Hematopoietic multipotent progenitor cell (in vitro differentiated cells): ENCODE measurements around the gene GRB7. TPM values are rescaled to one million over a fixed set of nuclear protein-coding genes. Genes with fewer than 3 reads are reported as not detected.
A peak's percentile ranks its signal among the peaks of the same experiment; 100 is the strongest.

Experiments
- DNase-seq, 3 donors: peaks; one replicate each; pipeline ENCODE4 v3.0.0-alpha.2; 2011 to 2015; ENCODE audit warnings: low read depth in 2 of 3, low spot score in 2 of 3
- total RNA-seq: library from RNA; depleted of rRNA; stranded (reverse); fragments of >200 nt; gene quantifications from one replicate; pipeline ENCODE4 v1.2.3, GENCODE V29; 2012

The GRB7 gene
- total RNA-seq, 1 donor = not detected

GRCh38 chr17:39765766-39766165 lies 28.0 kb downstream of the GRB7 start:
- no peak for DNase-seq

GRCh38 chr17:39767147-39767546 lies 29.4 kb downstream of the GRB7 start:
- DNase-seq = no peak

- no peak for DNase-seq
These were observed 32.3 kb downstream of the GRB7 start for GRCh38 chr17:39769974-39770587.

GRCh38 chr17:39772415-39772814 lies 34.7 kb downstream of the GRB7 start:
- no peak for DNase-seq

GRCh38 chr17:39772987-39773934 lies 35.5 kb downstream of the GRB7 start:
- DNase-seq = no peak

- no peak for DNase-seq
These were observed 36.3 kb downstream of the GRB7 start for GRCh38 chr17:39774047-39774446.

- DNase-seq = no peak
These were observed 37.3 kb downstream of the GRB7 start for GRCh38 chr17:39775031-39775430.

- no peak for DNase-seq
These were observed 38.5 kb downstream of the GRB7 start for GRCh38 chr17:39776252-39776651.

GRCh38 chr17:39777534-39778365 lies 40.0 kb downstream of the GRB7 start:
- no peak for DNase-seq

GRCh38 chr17:39781031-39781860 lies 43.5 kb downstream of the GRB7 start:
- peak in 1 of 3 donors; percentile 36 for DNase-seq

- DNase-seq = no peak
These were observed 44.1 kb downstream of the GRB7 start for GRCh38 chr17:39781861-39782213.

GRCh38 chr17:39782481-39782880 lies 44.7 kb downstream of the GRB7 start:
- peak in 1 of 3 donors; percentile 14 for DNase-seq

- DNase-seq = no peak
These were observed 45.2 kb downstream of the GRB7 start for GRCh38 chr17:39782980-39783379.

GRCh38 chr17:39787041-39787440 lies 49.3 kb downstream of the GRB7 start:
- DNase-seq = no peak

- no peak for DNase-seq
These were observed 50.2 kb downstream of the GRB7 start for GRCh38 chr17:39787743-39788484.

GRCh38 chr17:39791111-39791992 lies 53.6 kb downstream of the GRB7 start:
- no peak for DNase-seq

- no peak for DNase-seq
These were observed 54.9 kb downstream of the GRB7 start for GRCh38 chr17:39792526-39793221.

- no peak for DNase-seq
These were observed 55.6 kb downstream of the GRB7 start for GRCh38 chr17:39793301-39793872.
